PC-9 (cell line): ENCODE results near the gene GSKIP. TPM values are rescaled to one million over a fixed set of nuclear protein-coding genes. Genes with fewer than 3 reads are reported as not detected.

ENCODE experiments used
- BruUV-seq: library from RNA; stranded (reverse); fragments of 400-500 nt; replicated peaks from 2 replicates; lab custom pipeline; 2021; lab: Mats Ljungman, UMichigan
- CTCF ChIA-PET: fragments of 300-600 bp; sonication (Branson Sonifier 250); formaldehyde crosslinking; loops from one replicate; lab custom pipeline; 2022; ENCODE audit warnings: antibody characterized with exemption; lab: Charles Lee
- POLR2A ChIA-PET: fragments of 300-600 bp; sonication (Branson Sonifier 250); formaldehyde crosslinking; loops from one replicate; lab custom pipeline; 2022; ENCODE audit warnings: antibody characterized with exemption; ENCODE audit not compliant: unreplicated experiment; lab: Charles Lee
- DNase-seq, 2 experiments: peaks; one replicate each; pipeline versions ENCODE4 v3.0.0 to v3.0.0-alpha.2; 2015 to 2022; ENCODE audit warnings: mixed read lengths in 1 of 2
- H2AFZ ChIP-seq: fragments of 200-600 bp; sonication (generic); 2 replicates; pipeline ENCODE4 v1.8.1; 2017; ENCODE audit warnings: antibody characterized with exemption
- H3F3A ChIP-seq: fragments of 200-600 bp; sonication (generic); 2 replicates; pipeline ENCODE4 v1.8.1; 2017; ENCODE audit warnings: antibody characterized with exemption, mild to moderate bottlenecking, low read depth; ENCODE audit not compliant: insufficient read depth
- H3K27ac ChIP-seq: fragments of 200-600 bp; sonication (generic); 2 replicates; pipeline ENCODE4 v1.6.1; 2016; ENCODE audit warnings: mixed run types
- H3K27me3 ChIP-seq: fragments of 200-600 bp; sonication (generic); 2 replicates; pipeline ENCODE4 v1.6.1; 2016; ENCODE audit warnings: low read depth, mixed run types; ENCODE audit not compliant: insufficient read depth
- H3K36me3 ChIP-seq: fragments of 200-600 bp; sonication (generic); 2 replicates; pipeline ENCODE4 v1.6.1; 2016; ENCODE audit warnings: low read depth, mixed run types
- H3K4me1 ChIP-seq: fragments of 200-600 bp; sonication (generic); replicated peaks from 2 replicates; pipeline ENCODE4 v1.6.1; 2016; ENCODE audit warnings: mixed run types; ENCODE audit not compliant: insufficient read depth
- H3K4me2 ChIP-seq: fragments of 200-600 bp; sonication (generic); 2 replicates; pipeline ENCODE4 v1.6.1; 2017; ENCODE audit warnings: mixed run types
- H3K4me3 ChIP-seq: fragments of 200-600 bp; sonication (generic); 2 replicates; pipeline ENCODE4 v1.6.1; 2016; ENCODE audit warnings: mixed run types
- H3K79me2 ChIP-seq: fragments of 200-600 bp; sonication (generic); 2 replicates; pipeline ENCODE4 v1.6.1; 2017; ENCODE audit warnings: low read depth, mixed run types
- H3K9me2 ChIP-seq: fragments of 200-600 bp; sonication (generic); 2 replicates; pipeline ENCODE4 v1.8.1; 2017; ENCODE audit warnings: mild to moderate bottlenecking; ENCODE audit not compliant: insufficient read depth
- H3K9me3 ChIP-seq: fragments of 200-600 bp; sonication (generic); 2 replicates; pipeline ENCODE4 v1.8.1; 2016; ENCODE audit warnings: low read depth; ENCODE audit not compliant: insufficient read depth
- H4K20me1 ChIP-seq: fragments of 200-600 bp; sonication (generic); 2 replicates; pipeline ENCODE4 v1.8.1; 2017; ENCODE audit not compliant: insufficient read depth
- CTCF ChIP-seq: fragments of 200-600 bp; sonication (generic); conservative IDR thresholded peaks from 2 replicates; pipeline ENCODE4 v1.6.1; 2017; ENCODE audit warnings: mixed run types, antibody characterized with exemption, mild to moderate bottlenecking, moderate library complexity
- EZH2 ChIP-seq: fragments of 200-600 bp; sonication (generic); IDR thresholded peaks from 2 replicates; pipeline ENCODE4 v1.8.0; 2017; ENCODE audit warnings: antibody characterized with exemption, low read depth
- intact Hi-C: fragments of 100-400 bp; cut with micrococcal nuclease; formaldehyde crosslinking; loops from one replicate; pipeline ENCODE4 v1.10.0; 2022; ENCODE audit not compliant: unreplicated experiment
- total RNA-seq: library from RNA; stranded (reverse); gene quantifications from 2 replicates; pipeline ENCODE4 v1.2.3, GENCODE V29; 2021

The GSKIP gene
- total RNA-seq, 1 experiment from 2014 or later: 7.2 TPM

GRCh38 chr14:96320605-96321004 is 42.7 kb upstream of the GSKIP start:
- no peaks in the 10 kb centered on the region for H3K36me3 ChIP-seq
- TF ChIP-seq CTCF: no peak
- TF ChIP-seq EZH2: no peak
- ChIA-PET CTCF (no interaction called here), POLR2A (no interaction called here)
- intact Hi-C loops: no loop called here
- H3K79me2 ChIP-seq: no peaks in the 10 kb centered on the region
- no peaks in the 10 kb centered on the region for H3F3A ChIP-seq
- DNase-seq: no peak
- no peaks in the 10 kb centered on the region for H3K9me2 ChIP-seq
- no peak overlapping the region for H3K4me3 ChIP-seq
- H2AFZ ChIP-seq: no peak overlapping the region
- no peaks in the 10 kb centered on the region for H3K27me3 ChIP-seq
- no peak overlapping the region for H3K4me2 ChIP-seq
- no peaks in the 10 kb centered on the region for H3K4me1 ChIP-seq
- BruUV-seq: no TSS peak
- H3K9me3 ChIP-seq: no peaks in the 10 kb centered on the region
- H3K27ac ChIP-seq: no peak overlapping the region
- H4K20me1 ChIP-seq: no peaks in the 10 kb centered on the region

DNA sequence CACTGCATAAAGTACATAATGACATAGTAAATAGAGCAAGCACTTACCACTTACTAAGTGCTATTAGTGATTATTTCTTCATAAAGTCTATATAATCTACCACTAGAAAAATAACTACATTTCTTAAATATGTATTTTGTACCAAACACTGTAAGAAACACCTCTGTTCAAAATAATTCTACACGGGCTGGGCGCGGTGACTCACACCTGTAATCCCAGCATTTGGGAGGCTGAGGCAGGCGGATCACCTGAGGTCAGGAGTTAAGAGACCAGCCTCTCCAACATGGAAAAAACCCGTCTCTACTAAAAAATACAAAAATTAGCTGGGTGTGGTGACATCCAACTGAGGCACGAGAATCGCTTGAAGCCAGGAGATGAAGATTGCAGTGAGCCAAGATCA is 39.1 kb upstream of the GSKIP start:
- Histone ChIP-seq H3K36me3 (no peaks in the 10 kb centered on the region), H3K79me2 (no peaks in the 10 kb centered on the region), H3K4me1 (no peaks in the 10 kb centered on the region), H2AFZ (no peak overlapping the region), H3K4me3 (no peak overlapping the region), H3F3A (no peaks in the 10 kb centered on the region), H3K9me2 (no peaks in the 10 kb centered on the region), H3K27ac (no peak overlapping the region), H4K20me1 (no peaks in the 10 kb centered on the region), H3K27me3 (no peaks in the 10 kb centered on the region), H3K9me3 (no peaks in the 10 kb centered on the region), H3K4me2 (no peak overlapping the region)
- POLR2A ChIA-PET: no interaction called here
- intact Hi-C loops: no loop called here
- no TSS peak for BruUV-seq
- TF ChIP-seq EZH2 (no peak), CTCF (no peak)
- CTCF ChIA-PET: no interaction called here
- no peak for DNase-seq

- H3K9me3 ChIP-seq: no peaks in the 10 kb centered on the region
- no peak overlapping the region for H3K4me2 ChIP-seq
- intact Hi-C loops: no loop called here
- H3F3A ChIP-seq: no peaks in the 10 kb centered on the region
- H3K79me2 ChIP-seq: no peaks in the 10 kb centered on the region
- H3K27ac ChIP-seq: no peak overlapping the region
- H2AFZ ChIP-seq: no peak overlapping the region
- BruUV-seq: no TSS peak
- CTCF ChIA-PET: no interaction called here
- DNase-seq: no peak
- no peaks in the 10 kb centered on the region for H3K27me3 ChIP-seq
- H3K4me1 ChIP-seq: no peaks in the 10 kb centered on the region
- no peak overlapping the region for H3K4me3 ChIP-seq
- no peaks in the 10 kb centered on the region for H4K20me1 ChIP-seq
- TF ChIP-seq CTCF: no peak
- no peak for TF ChIP-seq EZH2
- no peaks in the 10 kb centered on the region for H3K9me2 ChIP-seq
- no peaks in the 10 kb centered on the region for H3K36me3 ChIP-seq
- POLR2A ChIA-PET: no interaction called here
These were observed 24.8 kb upstream of the GSKIP start for GRCh38 chr14:96338551-96338950.
